Upper lobe of right lung (tissue), 1 donor: Measurements from ENCODE around the gene RUNX1. TPM values are rescaled to one million over a fixed set of nuclear protein-coding genes. Genes with fewer than 3 reads are reported as not detected.
A peak's percentile ranks its signal among the peaks of the same experiment; 100 is the strongest.

Experiments used
- ATAC-seq: fragments of 200-7000 bp; cut with Tn5 transposase; one replicate; pipeline ENCODE4 v1.9.1; 2020; ENCODE audit warnings: mild to moderate bottlenecking, moderate library complexity
- DNase-seq: peaks from one replicate; pipeline ENCODE4 v3.0.0-alpha.2; 2020
- H3K27ac ChIP-seq: fragments of 200-600 bp; one replicate; pipeline ENCODE4 v1.8.0; 2022
- H3K27me3 ChIP-seq: fragments of 200-600 bp; one replicate; pipeline ENCODE4 v1.8.0; 2022; ENCODE audit warnings: mild to moderate bottlenecking
- H3K36me3 ChIP-seq: fragments of 200-600 bp; one replicate; pipeline ENCODE4 v1.8.0; 2022
- H3K4me1 ChIP-seq: fragments of 200-600 bp; one replicate; pipeline ENCODE4 v1.8.0; 2022
- H3K4me3 ChIP-seq: fragments of 200-600 bp; one replicate; pipeline ENCODE4 v1.8.0; 2022; ENCODE audit warnings: mild to moderate bottlenecking
- H3K9me3 ChIP-seq: fragments of 200-600 bp; one replicate; pipeline ENCODE4 v1.8.0; 2022
- intact Hi-C: fragments of 100-400 bp; cut with DNase I; formaldehyde crosslinking; loops from one replicate; pipeline ENCODE4 v1.11.0; 2022
- total RNA-seq: library from RNA; stranded (reverse); fragmentation: NEBNext Ultra II Directional; extraction: Animal tissue kit (Norgen Biotek cat#: 25700); gene quantifications from one replicate; pipeline ENCODE4 v1.2.1, GENCODE V29; 2021
- TF ChIP-seq, protein P1 (sequence below): fragments of 200-600 bp; IDR thresholded peaks from one replicate; pipeline ENCODE4 v1.8.0; 2022; ENCODE audit warnings: antibody characterized with exemption
- donor health status: DM: no; HTN: yes; CAD: no; lungs with severe emphysema.

RUNX1 gene
- total RNA-seq, 1 donor from 2014 or later, result 86.9 TPM

- TF ChIP-seq, protein P1, sequence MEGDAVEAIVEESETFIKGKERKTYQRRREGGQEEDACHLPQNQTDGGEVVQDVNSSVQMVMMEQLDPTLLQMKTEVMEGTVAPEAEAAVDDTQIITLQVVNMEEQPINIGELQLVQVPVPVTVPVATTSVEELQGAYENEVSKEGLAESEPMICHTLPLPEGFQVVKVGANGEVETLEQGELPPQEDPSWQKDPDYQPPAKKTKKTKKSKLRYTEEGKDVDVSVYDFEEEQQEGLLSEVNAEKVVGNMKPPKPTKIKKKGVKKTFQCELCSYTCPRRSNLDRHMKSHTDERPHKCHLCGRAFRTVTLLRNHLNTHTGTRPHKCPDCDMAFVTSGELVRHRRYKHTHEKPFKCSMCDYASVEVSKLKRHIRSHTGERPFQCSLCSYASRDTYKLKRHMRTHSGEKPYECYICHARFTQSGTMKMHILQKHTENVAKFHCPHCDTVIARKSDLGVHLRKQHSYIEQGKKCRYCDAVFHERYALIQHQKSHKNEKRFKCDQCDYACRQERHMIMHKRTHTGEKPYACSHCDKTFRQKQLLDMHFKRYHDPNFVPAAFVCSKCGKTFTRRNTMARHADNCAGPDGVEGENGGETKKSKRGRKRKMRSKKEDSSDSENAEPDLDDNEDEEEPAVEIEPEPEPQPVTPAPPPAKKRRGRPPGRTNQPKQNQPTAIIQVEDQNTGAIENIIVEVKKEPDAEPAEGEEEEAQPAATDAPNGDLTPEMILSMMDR, result no peak
- intact Hi-C loops, result no loop called here
- Histone ChIP-seq H3K4me1 (peaks cover 8% of the 10 kb centered on the region), H3K36me3 (no peaks in the 10 kb centered on the region), H3K9me3 (no peaks in the 10 kb centered on the region), H3K27ac (no peak overlapping the region), H3K27me3 (no peaks in the 10 kb centered on the region), H3K4me3 (no peak overlapping the region)
- ATAC-seq, result no peak
- no peak for DNase-seq
Measured at GRCh38 chr21:34974162-34974981, 74.7 kb downstream of the RUNX1 start.

- no peaks in the 10 kb centered on the region for H3K36me3 ChIP-seq
- no peak for DNase-seq
- no peak for ATAC-seq
- no peak overlapping the region for H3K27ac ChIP-seq
- peaks cover 13% of the 10 kb centered on the region for H3K4me1 ChIP-seq
- no peaks in the 10 kb centered on the region for H3K27me3 ChIP-seq
- TF ChIP-seq, protein P1, result no peak
- intact Hi-C loops, result no loop called here
- H3K4me3 ChIP-seq, result no peak overlapping the region
- H3K9me3 ChIP-seq, result no peaks in the 10 kb centered on the region
Measured at GRCh38 chr21:34973685-34974084, 75.4 kb downstream of the RUNX1 start.

DNA sequence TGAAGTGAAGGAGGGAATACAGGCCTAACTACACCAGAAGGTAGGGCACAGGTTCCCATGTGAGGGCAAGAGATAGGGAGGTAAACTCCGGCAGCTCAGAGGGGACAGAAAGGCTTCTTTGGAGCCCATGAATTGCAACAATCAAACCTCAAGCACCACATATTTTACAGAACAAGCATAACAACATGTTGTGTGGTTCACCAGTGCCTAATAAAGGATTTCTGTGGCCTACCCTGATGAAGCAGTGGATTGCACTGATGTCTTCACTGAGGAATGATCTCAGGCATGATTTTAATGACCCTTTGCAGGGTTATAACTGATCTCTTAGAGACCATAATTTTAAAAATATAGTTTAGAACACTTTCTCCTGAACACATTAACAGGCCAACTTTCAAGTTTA, 77.4 kb downstream of the RUNX1 start:
- Histone ChIP-seq H3K27ac (no peak overlapping the region), H3K36me3 (no peaks in the 10 kb centered on the region), H3K4me1 (peaks cover 16% of the 10 kb centered on the region), H3K27me3 (no peaks in the 10 kb centered on the region), H3K4me3 (no peak overlapping the region), H3K9me3 (no peaks in the 10 kb centered on the region)
- TF ChIP-seq, protein P1, result no peak
- DNase-seq (no peak), ATAC-seq (no peak)
- intact Hi-C loops, result no loop called here

DNA sequence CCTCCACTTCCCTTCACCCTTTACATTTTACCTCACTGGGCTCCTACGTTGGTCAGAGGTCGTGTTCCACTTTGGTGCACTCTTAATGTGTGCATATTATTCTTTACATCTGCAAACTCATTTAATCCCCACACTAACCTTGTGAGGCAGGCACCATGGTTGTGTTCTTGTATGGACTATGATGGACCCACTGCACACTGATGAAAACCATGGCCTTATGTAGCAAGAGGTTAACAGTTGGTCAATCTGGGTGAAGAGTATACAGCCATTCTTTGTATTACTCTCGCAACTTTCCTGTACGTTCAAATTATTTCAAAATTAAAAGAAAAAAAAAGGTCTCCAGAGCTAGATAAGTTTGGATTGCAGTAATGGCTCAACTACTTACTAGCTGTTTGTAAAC, 78.5 kb downstream of the RUNX1 start:
- intact Hi-C loops, result no loop called here
- TF ChIP-seq, protein P1, result no peak

GRCh38 chr21:34970167-34970500, 79.0 kb downstream of the RUNX1 start:
- Histone ChIP-seq H3K27ac (no peak overlapping the region), H3K36me3 (no peaks in the 10 kb centered on the region), H3K4me3 (no peak overlapping the region), H3K4me1 (peaks cover 16% of the 10 kb centered on the region), H3K27me3 (no peaks in the 10 kb centered on the region), H3K9me3 (no peaks in the 10 kb centered on the region)
- TF ChIP-seq, protein P1, result no peak
- DNase-seq (no peak), ATAC-seq (no peak)
- intact Hi-C loops, result no loop called here

More for the DNA sequence above, 78.5 kb downstream of the RUNX1 start:
- no peaks in the 10 kb centered on the region for H3K36me3 ChIP-seq
- DNase-seq (no peak), ATAC-seq (peak; percentile 68)
- peaks cover 16% of the 10 kb centered on the region for H3K4me1 ChIP-seq
- no peak overlapping the region for H3K4me3 ChIP-seq
- no peak overlapping the region for H3K27ac ChIP-seq
- H3K9me3 ChIP-seq, result no peaks in the 10 kb centered on the region
- H3K27me3 ChIP-seq, result no peaks in the 10 kb centered on the region
